LNCaP clone FGC (cell line): ENCODE data around the gene TTC39C.
"Not testable (repeated sequence)": the region's sequence is repeated elsewhere in the genome, so short reads cannot be mapped to it uniquely, and the experiment has no call there.

Source experiments
- DNase-seq: peaks from one replicate; pipeline ENCODE4 v3.0.0-alpha.2; 2011; ENCODE audit warnings: low read depth
- H3K4me3 ChIP-seq: 2 replicates; pipeline ENCODE4 v1.5.1; 2011; ENCODE audit warnings: mild to moderate bottlenecking, low read depth, low read length, control low read depth
- CTCF ChIP-seq: IDR thresholded peaks from 2 replicates; pipeline ENCODE4 v1.5.1; 2012; ENCODE audit warnings: mild to moderate bottlenecking; ENCODE audit not compliant: control insufficient read depth, insufficient read depth; ENCODE audit errors: extremely low read depth

TTC39C gene

GRCh38 chr18:24056506-24056905 is 42.0 kb downstream of the TTC39C start:
- no peak for DNase-seq
- H3K4me3 ChIP-seq = no peak overlapping the region
- TF ChIP-seq CTCF = no peak

GRCh38 chr18:24057804-24058203 is 43.2 kb downstream of the TTC39C start:
- H3K4me3 ChIP-seq = no peak overlapping the region
- TF ChIP-seq CTCF = no peak

GRCh38 chr18:24059385-24059784 is 44.8 kb downstream of the TTC39C start:
- DNase-seq, H3K4me3 ChIP-seq: not testable (repeated sequence)

More at GRCh38 chr18:24057804-24058203, 43.2 kb downstream of the TTC39C start:
- no peak for DNase-seq

GRCh38 chr18:24060644-24061043 is 46.1 kb downstream of the TTC39C start:
- DNase-seq = no peak
- H3K4me3 ChIP-seq = no peak overlapping the region
- no peak for TF ChIP-seq CTCF

- TF ChIP-seq CTCF = no peak
- H3K4me3 ChIP-seq = no peak overlapping the region
- no peak for DNase-seq
Observed at GRCh38 chr18:24063121-24063731, 48.7 kb downstream of the TTC39C start.

GRCh38 chr18:24064391-24065100 is 50.0 kb downstream of the TTC39C start:
- DNase-seq = no peak
- no peak overlapping the region for H3K4me3 ChIP-seq
- no peak for TF ChIP-seq CTCF

GRCh38 chr18:24065906-24066305 is 51.4 kb downstream of the TTC39C start:
- TF ChIP-seq CTCF = no peak
- no peak overlapping the region for H3K4me3 ChIP-seq
- no peak for DNase-seq
